ENCODE measurements around the gene RAMACL. TPM values are rescaled to one million over a fixed set of nuclear protein-coding genes. Genes with fewer than 3 reads are reported as not detected.

RAMACL gene
- total RNA-seq, 1 donor from 2014 or later, result not detected

- H3K36me3 ChIP-seq, result peaks cover 0 to 31% of the 10 kb centered on the region in 2 donors
- DNase-seq (ENCODE audit: low spot score in 2 of 2), result no peak
- no peaks in the 10 kb centered on the region for H3K9me3 ChIP-seq
- no peaks in the 10 kb centered on the region for H3K27me3 ChIP-seq
- no peak overlapping the region for H3K4me3 ChIP-seq
- TF ChIP-seq CTCF (IDR thresholded peaks at IDR 0.05), result no peak
- H3K4me1 ChIP-seq, result no peaks in the 10 kb centered on the region
- no peak overlapping the region for H3K27ac ChIP-seq
- intact Hi-C loops (cut with DNase I), result no loop called here
These were observed 48.0 kb downstream of the RAMACL start for GRCh38 chr6:166538297-166539010.

GRCh38 chr6:166534658-166535406, 51.6 kb downstream of the RAMACL start:
- H3K4me1 ChIP-seq, result no peaks in the 10 kb centered on the region
- no peak overlapping the region for H3K27ac ChIP-seq
- intact Hi-C loops (cut with DNase I), result no loop called here
- H3K9me3 ChIP-seq, result no peaks in the 10 kb centered on the region
- no peaks in the 10 kb centered on the region for H3K27me3 ChIP-seq
- DNase-seq (ENCODE audit: low spot score in 2 of 2), result no peak
- peaks cover 6 to 44% of the 10 kb centered on the region in 2 donors for H3K36me3 ChIP-seq
- TF ChIP-seq CTCF (IDR thresholded peaks at IDR 0.05), result no peak
- no peak overlapping the region for H3K4me3 ChIP-seq

- Histone ChIP-seq H3K27me3 (no peaks in the 10 kb centered on the region), H3K36me3 (peaks cover 6 to 48% of the 10 kb centered on the region in 2 donors), H3K4me1 (no peaks in the 10 kb centered on the region), H3K9me3 (no peaks in the 10 kb centered on the region), H3K27ac (no peak overlapping the region), H3K4me3 (no peak overlapping the region)
- intact Hi-C loops (cut with DNase I), result no loop called here
- no peak for TF ChIP-seq CTCF (IDR thresholded peaks at IDR 0.05)
- DNase-seq (ENCODE audit: low spot score in 2 of 2), result no peak
These were observed 53.2 kb downstream of the RAMACL start for GRCh38 chr6:166533205-166533824.

Other genes starting within 250 kb of the RAMACL start
- 77.7 TPM for gene SFT2D1, start 244.1 kb downstream of the RAMACL start, total RNA-seq
- gene MPC1, start 203.7 kb downstream of the RAMACL start, total RNA-seq, result 23.8 TPM
- 196 TPM for gene RPS6KA2, start 40.6 kb upstream of the RAMACL start, total RNA-seq